Measurements from ENCODE around the gene LRRC74A. TPM values are rescaled to one million over a fixed set of nuclear protein-coding genes. Genes with fewer than 3 reads are reported as not detected.

The LRRC74A gene
- total RNA-seq, 2 donors from 2014 or later, result not detected

DNA sequence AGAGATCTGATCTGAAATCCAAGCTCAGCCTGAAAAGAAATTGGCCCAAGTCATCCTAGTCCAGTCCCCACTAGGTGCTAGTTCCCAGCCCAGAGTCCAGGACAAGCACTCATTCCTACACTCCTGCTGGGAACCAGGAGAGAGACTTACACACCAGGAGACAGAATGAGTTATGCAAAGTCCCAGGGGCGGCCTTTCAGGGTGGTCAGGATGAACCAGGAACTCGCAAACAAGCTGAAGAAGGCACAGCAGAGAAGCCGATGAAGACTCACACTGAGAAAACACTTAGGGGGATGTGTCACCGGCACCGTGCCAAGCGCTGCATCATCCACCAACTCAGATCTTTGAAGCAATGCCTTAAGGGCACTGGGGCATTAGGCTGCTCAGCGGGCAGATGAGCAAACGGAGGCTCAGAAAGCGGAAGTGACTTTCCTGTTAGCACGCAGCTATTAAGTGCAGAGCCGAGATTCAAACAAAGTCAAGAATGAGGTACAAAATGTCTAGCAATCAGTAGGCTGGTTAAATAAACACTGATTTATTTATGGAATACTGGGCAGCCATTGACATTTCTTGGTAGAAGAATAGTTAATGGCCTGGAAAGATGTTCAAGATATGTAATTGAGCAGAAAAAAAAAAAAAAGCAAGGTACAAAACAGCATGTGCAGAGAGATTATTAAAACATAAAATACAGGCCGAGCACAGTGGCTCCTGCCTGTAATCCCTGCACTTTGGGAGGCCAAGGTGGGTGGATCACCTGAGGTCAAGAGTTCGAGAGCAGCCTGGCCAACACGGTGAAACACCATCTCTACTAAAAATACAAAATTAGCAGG lies 78.7 kb downstream of the LRRC74A start:
- WGBS, 2 donors, result 59 to 67% methylated on average over 14 of the region's 14 CpGs
- no peaks in the 10 kb centered on the region for H3K27me3 ChIP-seq
- peaks cover 5% of the 10 kb centered on the region for H3K4me1 ChIP-seq
- DNase-seq, result peak; percentile 43 to 79 (median 54)
- ATAC-seq, result peak; percentile 38
- no peak for TF ChIP-seq CTCF (IDR thresholded peaks at IDR 0.05)
- TF ChIP-seq POLR2A (IDR thresholded peaks at IDR 0.05), result no peak
- H3K4me3 ChIP-seq, result no peak overlapping the region
- H3K27ac ChIP-seq, result peak overlapping the region in 2 of 4 donors; percentile 17 to 49
- H3K36me3 ChIP-seq (replicated peaks in 1 of 2; ENCODE audit: insufficient read depth in 1 of 2, low read depth in 2 of 2), result no peaks in the 10 kb centered on the region
- intact Hi-C loops (cut with DNase I), result no loop called here
- H3K9me3 ChIP-seq, result no peaks in the 10 kb centered on the region

DNA sequence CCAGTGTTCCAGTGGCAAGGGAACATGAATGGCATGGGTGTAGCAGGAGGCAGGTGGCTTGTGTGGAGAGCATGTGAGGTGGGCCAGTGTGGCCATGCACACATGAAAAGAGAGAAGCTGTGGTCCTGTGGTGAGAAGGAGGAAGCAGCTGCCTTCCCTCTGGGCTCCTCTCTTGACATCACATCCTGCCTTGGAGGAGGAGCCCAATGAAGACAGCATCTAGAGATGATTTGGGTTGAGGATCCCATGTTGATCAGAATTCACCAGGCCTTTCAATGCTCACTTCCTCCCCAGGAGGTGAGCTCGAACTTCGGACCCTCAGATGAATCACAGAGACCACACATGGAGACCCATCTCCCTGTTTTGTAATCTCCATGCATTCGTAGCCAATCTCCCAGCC lies 82.6 kb downstream of the LRRC74A start:
- no peaks in the 10 kb centered on the region for H3K27me3 ChIP-seq
- ATAC-seq (no peak), DNase-seq (peak in 2 of 4 donors; percentile 16 to 68)
- intact Hi-C loops (cut with DNase I), result no loop called here
- no peak overlapping the region for H3K4me3 ChIP-seq
- 59 to 75% methylated on average over 3 of the region's 3 CpGs for WGBS, 2 donors
- H3K36me3 ChIP-seq (replicated peaks in 1 of 2; ENCODE audit: insufficient read depth in 1 of 2, low read depth in 2 of 2), result no peaks in the 10 kb centered on the region
- TF ChIP-seq POLR2A (IDR thresholded peaks at IDR 0.05) (no peak), CTCF (IDR thresholded peaks at IDR 0.05) (no peak)
- H3K4me1 ChIP-seq, result peaks cover 14% of the 10 kb centered on the region
- no peak overlapping the region for H3K27ac ChIP-seq
- H3K9me3 ChIP-seq, result no peaks in the 10 kb centered on the region

DNA sequence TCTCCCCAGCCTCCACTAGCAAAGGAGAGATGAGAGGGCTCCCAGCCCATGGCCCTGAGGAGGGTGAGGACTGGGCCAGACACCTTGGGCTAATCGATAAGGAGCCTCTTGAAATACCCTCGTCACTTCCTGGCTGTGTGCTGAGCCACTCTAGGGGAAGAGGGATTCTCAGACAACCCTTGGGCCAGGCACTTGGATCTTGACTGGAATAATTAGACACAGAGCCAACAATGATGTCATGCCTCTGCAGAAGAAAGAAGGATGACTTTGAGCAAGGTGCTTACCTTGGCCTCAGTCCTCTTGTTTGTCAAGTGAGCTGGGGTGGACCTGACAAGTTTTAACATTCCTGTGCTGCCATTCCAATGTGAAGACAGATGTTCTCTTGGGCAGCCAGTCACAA lies 83.1 kb downstream of the LRRC74A start:
- Histone ChIP-seq H3K36me3 (replicated peaks in 1 of 2; ENCODE audit: insufficient read depth in 1 of 2, low read depth in 2 of 2) (no peaks in the 10 kb centered on the region), H3K4me1 (peaks cover 17% of the 10 kb centered on the region), H3K9me3 (no peaks in the 10 kb centered on the region), H3K27me3 (no peaks in the 10 kb centered on the region), H3K27ac (no peak overlapping the region), H3K4me3 (no peak overlapping the region)
- ATAC-seq (no peak), DNase-seq (no peak)
- 39 to 83% methylated on average over 1 to 2 of the region's 2 CpGs for WGBS, 2 donors
- intact Hi-C loops (cut with DNase I), result no loop called here
- TF ChIP-seq CTCF (IDR thresholded peaks at IDR 0.05) (no peak), POLR2A (IDR thresholded peaks at IDR 0.05) (no peak)

DNA sequence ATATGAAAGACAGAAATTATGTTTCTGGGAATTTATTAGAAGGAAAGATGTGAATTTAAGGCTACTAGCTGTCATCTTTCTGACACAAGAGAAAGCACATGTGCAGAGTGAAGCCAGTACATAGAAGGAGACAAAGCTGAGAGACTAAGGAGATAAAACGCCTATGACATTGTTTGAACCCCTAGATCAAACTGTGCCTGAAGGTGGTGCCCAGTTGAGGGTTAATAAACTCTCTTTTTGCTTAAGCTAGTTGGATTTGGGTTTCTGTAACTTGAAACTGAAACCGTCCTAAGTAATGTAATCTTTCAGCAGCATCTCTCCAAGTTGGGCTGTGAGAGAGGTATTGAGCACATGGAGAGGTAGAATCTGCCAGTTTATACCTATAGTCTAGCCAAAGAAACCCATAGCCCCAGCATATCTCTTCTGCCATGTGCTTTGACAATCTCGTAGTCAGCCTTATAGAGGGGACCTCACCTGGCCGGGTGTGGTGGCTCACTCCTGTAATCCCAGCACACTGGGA lies 84.2 kb downstream of the LRRC74A start:
- WGBS, 2 donors, result 60 to 76% methylated on average over 3 to 4 of the region's 4 CpGs
- H3K4me3 ChIP-seq, result no peak overlapping the region
- peaks cover 17% of the 10 kb centered on the region for H3K4me1 ChIP-seq
- DNase-seq, result no peak
- no peaks in the 10 kb centered on the region for H3K9me3 ChIP-seq
- ATAC-seq, result no peak
- intact Hi-C loops (cut with DNase I), result loop anchor here (10.0 kb wide), 1 partner anchor 154 kb away; no protein-coding TSS in a partner anchor
- TF ChIP-seq CTCF (IDR thresholded peaks at IDR 0.05) (no peak), POLR2A (IDR thresholded peaks at IDR 0.05) (no peak)
- no peaks in the 10 kb centered on the region for H3K36me3 ChIP-seq (replicated peaks in 1 of 2; ENCODE audit: insufficient read depth in 1 of 2, low read depth in 2 of 2)
- no peaks in the 10 kb centered on the region for H3K27me3 ChIP-seq
- no peak overlapping the region for H3K27ac ChIP-seq

All from body of pancreas (tissue), 4 donors.